Activated CD4-positive, alpha-beta T cell treated with anti-CD3 and anti-CD28 coated beads for 48 hours (primary cell): ENCODE measurements around the gene SLC22A31.
A peak's percentile ranks its signal among the peaks of the same experiment; 100 is the strongest.
"Not testable (repeated sequence)": the region's sequence is repeated elsewhere in the genome, so short reads cannot be mapped to it uniquely, and the experiment has no call there.

Source experiments
- DNase-seq: peaks from one replicate; pipeline ENCODE4 v3.0.0-alpha.2; 2020

SLC22A31 gene

DNA sequence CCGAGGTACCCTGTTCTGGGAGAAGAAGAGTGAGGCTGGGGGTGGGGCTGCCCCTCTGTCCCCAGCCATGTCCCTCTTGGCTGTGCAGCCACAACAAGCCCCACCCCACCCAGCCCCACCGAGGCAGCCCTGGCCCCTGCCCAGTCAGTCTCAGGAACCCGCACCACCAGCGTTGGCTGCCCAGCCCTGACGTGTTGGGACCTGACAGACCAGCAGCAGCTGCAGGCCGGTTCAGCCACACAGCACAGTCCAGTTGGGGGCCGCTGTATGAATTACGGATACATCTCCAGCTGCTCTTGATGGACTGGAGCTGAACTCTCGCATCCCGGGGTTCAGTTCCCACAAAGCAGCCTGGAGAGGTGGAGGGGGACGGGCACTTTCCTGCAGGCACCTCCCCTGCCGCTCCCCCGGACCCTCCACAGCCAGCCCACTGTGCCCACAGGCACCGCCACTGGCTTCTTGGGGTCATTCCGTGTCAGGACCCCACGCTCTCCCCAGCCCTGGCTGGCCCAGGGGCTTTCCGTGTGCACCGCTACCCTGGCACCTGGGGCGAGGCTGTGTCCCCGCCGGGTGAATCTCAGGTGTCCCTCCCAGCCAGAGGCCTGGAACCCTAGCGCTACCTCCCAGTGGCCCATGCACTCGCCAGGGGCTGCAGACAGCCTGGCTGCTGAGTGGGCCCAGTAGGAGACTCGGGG lies 21.7 kb downstream of the SLC22A31 start:
- no peak for DNase-seq

DNA sequence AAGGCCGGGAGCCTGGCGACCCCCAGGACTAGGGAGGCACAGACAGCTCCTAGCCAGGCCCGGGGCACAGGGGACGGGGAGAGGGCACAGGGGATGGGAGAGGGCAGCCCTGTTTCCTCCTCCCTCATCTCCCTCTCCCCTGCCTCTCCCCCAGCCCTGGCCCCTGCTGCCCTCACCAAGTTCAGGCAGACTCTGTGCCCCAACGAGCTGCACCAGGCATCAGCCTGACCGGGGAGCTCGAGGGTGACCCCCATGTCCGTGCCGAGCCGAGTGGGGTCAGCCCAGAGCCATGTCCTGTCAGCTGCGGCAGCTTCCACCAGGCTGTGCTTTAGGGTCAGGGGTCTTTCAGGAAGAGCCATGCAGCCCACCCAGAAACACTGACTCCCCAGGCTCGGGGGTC lies 22.8 kb downstream of the SLC22A31 start:
- no peak for DNase-seq

DNA sequence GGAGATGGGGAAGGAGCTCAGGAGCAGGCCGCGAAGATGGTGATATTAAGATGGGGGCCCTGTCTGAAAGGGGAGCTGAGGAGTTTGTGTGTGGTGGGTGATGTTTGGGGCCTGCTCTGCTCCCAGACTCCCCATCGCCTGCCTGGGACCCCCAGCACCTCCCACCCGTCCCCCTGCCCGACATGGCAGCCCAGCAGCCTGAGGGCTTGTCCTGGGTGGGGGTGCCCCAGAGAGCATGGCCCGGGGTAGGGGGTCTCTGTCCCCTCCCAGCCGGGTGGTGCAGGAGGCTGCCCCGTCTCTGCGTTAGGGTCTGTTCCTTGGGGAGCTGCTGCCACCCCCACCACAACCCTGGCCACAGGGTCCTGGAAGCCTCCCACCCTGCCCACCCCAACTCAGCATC lies 23.6 kb downstream of the SLC22A31 start:
- DNase-seq: no peak

DNA sequence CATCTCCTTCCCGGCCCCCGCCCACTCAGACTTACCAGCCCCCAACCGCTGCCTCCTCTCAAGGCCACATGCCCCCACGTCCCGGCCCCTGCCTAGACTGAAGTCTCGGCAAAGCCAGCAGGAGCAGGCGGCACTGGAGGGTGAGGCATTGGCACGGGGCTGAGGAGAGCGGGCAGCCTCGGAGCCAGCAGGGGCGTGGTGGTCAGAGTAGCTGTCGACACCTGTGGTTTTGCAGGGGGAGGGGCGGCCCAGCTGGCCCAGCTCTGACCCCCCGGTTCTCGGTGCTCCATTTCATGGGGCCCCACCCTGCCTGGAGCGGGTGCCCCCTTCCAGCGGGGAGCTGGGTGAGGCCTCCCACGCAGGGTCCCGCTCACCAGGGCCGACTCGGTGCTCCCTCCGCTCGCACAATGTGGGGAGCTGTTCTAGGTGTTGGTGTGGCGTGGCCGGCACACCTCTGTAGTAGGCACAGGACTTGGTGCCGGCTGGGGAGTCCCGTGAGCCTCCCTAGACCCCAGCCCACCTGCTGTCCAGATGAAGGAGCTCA lies 24.1 kb downstream of the SLC22A31 start:
- no peak for DNase-seq

DNA sequence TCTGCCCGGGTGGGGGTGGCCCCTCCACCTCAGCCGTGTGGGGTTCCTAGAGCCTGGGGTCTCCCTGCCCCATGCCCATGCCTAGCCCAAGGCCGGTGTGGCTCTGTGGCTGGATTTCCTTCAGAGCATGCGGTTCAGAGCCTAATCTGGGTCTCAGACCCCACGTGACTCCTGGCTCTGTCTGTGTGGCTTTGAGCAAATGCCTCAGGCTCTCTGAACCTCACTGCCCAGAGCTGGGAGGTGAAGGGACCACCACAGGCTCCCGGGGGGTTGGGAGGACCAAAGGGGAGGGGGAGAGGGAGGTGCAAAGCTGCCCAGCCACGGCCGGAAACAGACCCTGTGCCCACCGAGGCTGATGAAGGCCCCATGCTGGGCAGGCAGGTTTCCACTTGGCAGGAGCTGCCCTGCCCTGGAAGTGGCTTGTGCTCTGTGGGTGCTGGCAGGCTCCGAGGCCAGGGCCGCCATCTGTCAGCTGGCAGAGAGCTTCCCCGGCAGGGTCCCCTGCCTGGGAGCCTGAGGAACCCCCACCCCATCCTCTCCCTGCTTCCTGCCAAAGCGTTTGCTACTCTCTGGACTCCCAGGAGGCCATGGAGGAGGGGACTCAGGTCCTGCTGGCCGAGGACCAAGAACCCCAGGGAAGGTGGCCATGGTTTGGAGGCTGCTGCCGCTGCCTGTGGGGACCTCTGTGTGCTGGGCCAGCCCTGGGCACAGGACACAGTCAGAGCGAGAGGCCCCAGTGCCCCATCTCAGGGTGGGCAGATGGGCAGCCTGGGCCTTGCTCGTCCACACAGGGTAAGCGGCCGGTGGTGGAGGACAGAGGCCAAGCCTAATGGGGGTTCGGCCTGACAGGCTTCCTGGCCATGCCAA lies 24.8 kb downstream of the SLC22A31 start:
- DNase-seq: no peak

DNA sequence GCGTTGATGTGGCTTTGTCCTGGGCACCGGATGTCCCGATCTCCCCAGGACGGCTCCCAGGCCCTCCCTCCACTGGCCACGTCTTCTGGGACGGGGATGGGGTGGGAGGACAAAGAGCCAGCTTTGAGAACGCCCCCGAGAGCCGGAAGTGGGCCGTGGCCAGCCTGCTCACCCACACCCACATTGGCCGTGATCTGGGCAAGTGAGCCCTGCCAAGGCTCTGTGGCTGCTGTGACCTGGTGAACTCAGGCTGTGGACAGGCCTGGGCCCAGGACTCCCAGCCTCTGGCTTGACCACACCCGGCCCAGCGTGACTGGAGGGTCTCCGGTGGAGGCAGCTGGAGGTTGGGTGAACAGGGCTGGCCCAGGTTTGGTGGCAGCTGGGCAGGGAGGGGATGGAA lies 25.5 kb downstream of the SLC22A31 start:
- DNase-seq: no peak

DNA sequence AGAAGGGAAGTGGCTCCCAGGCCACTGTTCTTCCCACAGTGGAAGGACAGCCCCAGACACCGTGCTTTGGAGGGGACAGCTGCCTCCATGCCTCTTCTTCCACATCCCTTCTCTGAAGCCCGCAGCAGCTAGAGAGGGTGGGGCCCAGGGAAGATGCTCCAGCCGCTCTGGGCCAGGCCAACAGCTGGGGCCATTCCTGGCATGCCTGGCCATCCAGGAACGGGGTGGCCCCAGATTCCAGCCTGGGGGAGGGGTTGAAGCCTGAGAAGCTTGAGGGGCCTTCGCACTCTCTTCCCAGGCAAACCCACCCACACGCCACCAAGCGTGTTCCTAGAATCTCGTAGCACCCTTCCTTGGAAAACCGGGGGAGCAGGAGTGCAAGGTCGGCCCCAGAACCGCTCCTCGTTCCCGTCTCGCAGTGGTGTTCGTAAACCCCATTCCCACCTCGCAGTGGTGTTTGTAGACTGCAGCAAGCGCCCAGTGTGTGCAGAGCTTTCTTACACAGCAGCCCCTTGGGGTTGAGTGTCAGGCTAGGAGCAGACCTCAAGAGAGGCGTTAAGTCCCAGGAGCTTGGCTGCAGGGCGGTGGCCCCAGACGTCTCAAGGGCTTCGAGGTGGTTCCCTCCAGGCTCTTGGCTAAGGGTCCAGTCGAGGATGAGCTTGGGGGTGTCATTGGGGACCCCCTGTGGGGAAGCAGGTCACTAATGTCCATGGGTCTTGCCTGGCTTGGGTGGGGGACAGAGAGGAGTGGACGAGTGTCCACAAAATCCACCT lies 26.1 kb downstream of the SLC22A31 start:
- no peak for DNase-seq

DNA sequence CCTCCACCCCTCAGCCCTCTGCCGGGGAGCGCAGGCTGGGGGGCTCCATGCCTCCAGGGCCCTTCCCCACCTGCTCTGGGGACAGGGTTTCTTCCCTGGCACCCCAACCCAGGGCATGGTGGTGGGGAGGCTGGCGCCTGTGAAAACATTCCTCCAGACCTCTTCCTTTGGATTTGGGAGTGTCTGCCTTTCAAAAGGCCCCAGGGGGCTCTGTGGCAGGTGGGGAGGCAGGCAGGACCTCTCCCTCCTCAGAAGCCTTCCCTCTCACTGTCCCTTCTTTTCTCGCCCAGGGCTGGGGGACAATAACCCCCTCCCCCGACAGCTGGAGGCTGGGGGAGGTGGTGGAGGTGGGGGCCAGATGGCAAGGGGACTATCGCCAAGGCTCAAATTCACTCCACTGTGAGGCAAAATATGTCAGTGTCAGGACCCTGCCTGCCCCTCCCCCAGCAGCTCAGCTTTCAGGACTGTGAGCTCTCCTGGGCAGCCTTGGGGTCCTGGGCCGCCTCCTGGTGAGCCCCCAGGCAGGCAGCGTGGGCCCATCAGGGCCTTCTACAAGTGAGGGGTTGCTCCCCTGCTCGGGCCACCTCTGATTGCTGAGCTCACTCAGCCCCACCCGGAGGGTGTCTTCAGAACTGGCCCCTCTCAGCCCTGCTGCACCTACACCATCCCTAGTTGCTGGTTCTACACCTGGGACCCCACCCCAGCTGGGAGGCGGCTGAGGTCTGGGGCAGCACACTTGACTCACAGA lies 27.0 kb downstream of the SLC22A31 start:
- no peak for DNase-seq

DNA sequence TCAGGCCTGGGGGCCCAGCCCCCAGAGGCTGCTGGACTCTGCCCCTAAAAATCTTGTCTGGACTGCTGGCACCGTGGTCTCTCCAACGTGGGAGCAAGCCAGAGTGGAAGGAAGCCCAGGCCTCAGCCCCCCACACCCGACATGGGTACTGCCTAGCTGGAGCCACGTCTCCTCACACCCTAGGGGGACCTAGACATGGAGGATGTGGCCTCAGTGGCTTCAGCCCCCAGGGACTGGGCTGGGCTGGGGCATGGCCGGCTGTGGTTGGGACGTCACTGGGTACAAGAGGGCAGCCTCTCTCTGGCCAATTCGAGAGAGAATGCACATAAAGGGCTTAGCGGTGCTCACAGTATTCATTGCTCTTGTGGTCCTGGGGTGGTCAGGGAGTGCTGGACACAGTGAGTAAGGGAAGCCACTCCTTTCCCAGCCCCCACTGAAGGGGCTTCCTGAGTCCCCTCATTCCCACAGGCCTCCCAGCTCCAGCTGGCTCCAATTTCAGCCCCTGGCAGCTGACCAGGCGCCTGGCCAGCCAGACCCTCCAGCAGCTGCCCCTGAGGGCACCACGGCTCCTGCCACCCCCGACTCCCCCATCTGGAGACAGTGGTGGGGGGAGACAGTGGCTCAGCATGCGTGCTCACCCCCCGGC lies 27.7 kb downstream of the SLC22A31 start:
- DNase-seq: no peak

DNA sequence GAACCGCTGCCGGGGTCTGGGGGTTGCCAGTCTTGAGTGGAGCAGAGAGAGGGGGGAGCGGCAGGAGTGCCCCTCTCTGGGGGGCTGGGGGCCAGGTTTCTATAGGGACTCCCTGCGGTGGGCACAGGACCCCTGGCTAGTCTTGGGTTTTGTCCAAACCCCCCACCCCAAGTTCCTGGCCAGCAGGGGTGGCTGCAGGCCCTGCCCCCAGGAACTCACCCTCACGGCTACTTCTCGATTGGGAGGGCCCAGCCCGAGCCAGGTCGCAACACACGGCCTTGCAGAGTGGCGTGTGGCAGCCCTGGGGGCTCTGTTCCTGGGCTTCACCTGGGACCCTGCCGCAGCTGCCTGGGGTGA lies 28.2 kb downstream of the SLC22A31 start:
- DNase-seq: no peak

DNA sequence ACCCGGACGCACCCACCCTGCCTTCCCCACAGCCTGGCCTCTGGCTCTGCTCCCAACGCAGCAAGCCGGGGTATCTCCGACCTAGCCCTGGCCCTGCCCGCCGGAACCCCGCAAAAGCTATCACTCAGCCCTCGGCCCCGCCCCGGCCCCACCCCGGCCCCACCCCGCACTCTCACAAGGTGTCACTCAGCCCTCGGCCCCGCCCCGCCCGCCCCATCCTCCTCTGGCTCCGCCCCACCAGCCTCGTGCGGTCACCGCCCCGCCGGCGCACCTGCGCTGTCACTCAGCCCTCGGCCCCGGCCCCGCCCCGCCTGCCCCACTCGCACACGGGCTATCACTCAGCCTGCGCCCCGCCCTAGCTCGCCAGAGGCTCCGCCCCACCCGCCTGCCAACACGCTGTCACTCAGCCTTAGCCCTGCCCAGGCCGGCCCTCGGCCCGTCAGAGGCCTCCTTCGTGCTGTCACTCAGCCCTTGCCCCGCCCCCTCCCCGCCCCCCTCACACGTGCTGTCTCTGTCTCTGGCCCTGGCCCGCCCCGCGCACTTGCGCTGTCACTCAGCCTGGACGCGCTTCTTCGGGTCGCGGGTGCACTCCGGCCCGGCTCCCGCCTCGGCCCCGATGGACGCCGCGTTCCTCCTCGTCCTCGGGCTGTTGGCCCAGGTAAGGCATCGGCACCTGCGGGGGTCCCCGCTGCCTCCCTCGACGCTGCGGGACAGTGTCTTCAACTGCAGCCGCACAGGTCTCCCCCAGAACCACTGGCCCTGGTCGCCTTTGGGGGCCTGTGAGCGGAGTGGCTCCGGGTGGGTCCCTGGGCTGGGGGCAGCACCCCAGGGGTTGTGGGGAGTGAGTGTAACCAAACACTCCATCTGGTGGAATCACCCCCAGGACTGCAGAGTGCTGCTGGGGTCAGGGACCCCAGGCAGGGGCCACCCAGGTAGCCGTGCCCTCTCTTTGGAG lies 28.8 kb downstream of the SLC22A31 start, which contains the start of gene CDH15:
Gene CDH15 (plus strand): TSS at position 533 of the 955 bp plus-strand sequence. CDS start 84 bp downstream, at position 617.
- peak; percentile 98 for DNase-seq

DNA sequence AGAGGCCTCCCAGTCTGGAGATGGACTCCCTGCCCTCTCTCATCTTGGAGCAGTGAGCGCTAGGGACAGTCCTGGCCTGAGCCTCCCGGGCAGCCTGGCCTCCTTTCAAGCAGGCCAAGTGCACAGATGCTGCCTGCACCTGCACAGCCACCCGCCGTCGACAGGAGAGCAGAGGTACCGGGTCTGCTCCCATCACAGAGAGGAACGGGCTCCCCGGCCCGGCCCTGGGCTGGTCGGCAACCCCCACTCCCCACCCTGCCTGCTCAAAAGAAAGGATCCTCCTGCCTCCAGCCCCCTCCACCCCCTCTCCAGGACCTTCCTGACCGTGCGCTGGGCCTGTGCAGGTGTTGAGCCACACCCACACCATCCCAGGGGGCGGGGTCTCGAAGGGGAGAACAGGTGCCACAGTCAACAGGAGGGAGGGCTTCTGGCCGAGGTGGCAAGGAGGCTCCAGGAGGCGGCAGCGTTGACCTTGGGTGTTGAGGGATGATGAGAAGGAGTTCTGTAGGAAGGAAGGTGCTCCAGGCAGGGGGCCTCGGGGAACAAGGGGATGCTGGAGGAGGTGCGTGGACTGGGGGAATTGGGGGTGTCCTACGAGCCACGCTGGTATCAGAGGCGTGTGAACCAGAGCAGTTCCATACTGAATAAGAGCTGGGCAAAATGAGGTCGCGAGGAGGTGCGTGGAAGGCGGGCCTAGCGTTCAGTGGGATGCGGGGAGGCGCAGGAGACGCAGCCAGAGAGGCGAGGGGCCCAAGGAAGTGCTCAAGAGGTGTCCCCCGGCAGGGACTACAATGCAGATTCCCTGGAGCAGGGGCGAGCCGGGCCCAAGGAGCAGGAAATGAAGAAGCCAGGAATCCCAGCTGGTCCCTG lies 29.8 kb downstream of the SLC22A31 start:
- DNase-seq: peak; percentile 49

DNA sequence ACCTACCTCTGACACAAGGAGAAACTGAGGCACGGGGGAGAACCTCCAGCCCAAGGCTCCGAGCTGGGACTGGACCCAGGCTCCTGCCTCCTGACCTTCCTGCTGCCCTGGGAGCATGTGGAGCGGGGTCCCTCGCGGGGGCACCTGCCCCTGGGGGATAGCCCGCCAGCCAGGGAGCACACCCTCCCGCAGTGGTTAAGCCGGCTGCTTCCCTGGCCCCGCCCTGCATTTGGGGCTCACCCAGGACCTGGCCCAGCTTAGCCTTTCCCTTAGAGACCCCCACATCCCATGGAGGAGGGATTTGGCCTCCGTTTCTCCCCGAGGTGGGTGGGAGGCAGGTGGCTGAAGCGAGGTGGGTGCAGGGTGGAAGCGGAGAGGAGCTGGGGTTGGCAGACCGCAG lies 30.6 kb downstream of the SLC22A31 start:
- no peak for DNase-seq

DNA sequence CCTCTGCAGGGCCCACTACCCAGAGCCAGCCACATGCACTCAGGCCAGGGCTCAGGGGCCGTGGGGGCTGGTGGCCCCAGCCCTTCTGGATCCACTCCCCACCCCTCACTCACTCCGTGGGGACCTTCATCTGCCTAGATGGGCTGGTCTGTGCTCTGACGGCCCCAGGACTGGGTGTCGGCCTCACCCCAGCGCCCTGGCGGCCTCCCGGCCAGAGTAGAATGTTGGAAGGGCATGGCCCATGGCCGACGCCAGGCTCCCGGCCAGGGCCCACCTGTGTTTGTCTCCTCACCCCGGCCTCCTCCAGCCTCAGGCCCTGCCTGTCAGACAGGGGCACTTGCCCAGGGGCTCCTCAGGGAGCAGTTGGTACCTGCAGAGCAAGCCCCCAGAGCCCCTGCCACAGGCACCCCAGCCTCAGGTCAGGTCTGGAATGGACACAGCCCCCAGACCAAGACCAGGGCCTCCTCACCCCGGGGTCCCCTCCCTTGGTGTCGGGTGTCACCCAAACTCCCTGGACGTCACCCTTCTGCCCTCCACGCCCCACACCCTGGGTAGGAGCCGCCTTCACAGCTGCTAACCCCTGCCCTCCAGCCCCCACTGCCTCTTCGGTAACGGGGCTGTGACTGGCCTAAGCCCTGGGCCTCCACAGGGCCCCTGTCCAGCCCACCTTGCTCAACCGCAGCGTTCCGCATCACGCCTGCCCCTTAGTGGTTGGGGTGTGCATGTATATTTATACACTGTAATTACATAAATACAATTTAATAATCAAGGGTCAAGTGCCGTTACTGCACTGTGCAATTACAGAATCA lies 31.8 kb downstream of the SLC22A31 start:
- DNase-seq: no peak

DNA sequence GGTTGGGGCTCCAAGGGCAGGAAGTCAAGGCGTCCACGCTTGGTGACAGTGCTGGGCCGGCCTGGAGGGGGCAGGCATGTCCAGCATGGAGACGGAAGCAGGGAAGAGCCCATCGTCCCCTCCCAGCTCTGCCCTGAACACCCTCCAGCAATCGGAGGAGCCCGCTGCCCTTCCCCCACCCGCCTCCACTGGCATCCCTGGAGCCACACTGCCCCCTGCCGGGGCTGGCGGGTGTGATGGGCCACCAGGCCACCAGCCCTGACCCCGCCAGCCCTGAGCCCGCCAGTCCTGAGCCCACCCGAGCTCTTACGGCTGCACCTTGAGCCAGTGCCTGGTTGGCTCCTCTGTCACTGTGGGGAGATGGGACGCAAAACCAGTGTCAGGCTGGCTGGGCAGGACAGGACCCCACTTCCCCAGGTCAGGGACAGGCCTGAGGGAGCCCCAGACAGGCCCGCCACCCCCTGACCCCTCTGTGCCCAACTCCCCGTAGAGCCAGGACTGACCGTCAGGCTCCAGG lies 32.9 kb downstream of the SLC22A31 start:
- DNase-seq: peak; percentile 94

DNA sequence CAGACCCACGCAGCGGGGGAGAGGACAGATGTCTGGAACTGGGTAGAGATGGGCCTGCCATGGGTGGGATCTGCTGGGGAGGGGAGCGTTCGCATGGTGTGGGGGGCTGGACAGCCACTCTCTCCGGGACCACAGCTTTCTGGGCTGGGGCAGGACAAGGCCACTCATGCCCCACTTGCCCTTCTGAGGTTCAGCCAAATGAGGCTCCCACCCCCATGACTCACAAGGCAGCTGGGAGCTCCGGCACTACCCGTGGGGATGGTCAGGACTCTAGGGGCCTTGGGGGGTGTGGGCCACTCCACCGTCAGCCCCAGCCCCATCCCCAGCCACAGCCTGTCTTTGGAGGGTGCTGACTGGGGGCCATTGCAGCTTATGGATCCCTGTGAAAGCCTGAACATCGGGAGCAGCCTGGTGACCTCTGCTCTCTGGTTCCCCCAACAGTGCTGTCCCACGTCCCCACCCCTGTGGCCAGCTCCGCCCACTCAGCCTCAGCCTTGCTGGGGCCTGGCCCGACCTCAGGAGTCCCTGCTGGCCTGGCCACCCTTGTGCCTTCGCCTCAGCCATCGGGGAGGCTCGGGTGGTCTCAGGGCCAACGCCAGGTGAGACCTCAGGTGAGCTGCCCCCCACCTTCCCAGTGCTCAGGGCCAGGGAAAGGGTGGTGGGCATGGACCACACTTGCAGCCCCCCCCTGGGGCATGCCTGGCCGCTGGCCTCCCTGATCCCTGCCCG lies 33.5 kb downstream of the SLC22A31 start:
- no peak for DNase-seq

DNA sequence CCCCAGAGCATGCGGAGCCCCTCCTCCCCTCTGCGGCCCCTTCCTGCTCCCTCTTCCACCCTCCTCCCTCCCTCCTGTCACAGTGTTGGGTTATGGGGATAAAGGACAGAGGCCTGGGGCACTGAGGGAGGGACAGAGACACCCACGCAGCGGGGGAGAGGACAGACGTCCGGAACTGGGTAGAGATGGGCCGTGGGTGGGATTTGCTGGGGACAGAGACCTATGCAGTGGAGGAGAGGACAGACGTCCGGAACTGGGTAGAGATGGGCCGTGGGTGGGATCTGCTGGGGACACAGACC lies 34.7 kb downstream of the SLC22A31 start:
- not testable (repeated sequence) for DNase-seq
